Measurements from ENCODE around the gene HTR2C.

Gene HTR2C

GRCh38 chrX:114583646-114584374 lies at the start of gene HTR2C:
Gene HTR2C, plus strand, starts transcription at chrX:114584086. Its CDS starts 142,851 bp downstream, at chrX:114726937.
- Histone ChIP-seq H3K4me1 (ENCODE audit: insufficient read depth, poor library complexity, severe bottlenecking) (no peaks in the 10 kb centered on the region), H3K27ac (ENCODE audit: poor library complexity, severe bottlenecking) (no peak within 1 kb of the TSS), H3K4me3 (ENCODE audit: severe bottlenecking) (no peak within 1 kb of the TSS), H3K9me3 (ENCODE audit: severe bottlenecking) (no peaks in the 10 kb centered on the region), H3K27me3 (ENCODE audit: insufficient read depth, poor library complexity, severe bottlenecking) (peaks cover 50% of the 10 kb centered on the region), H3K36me3 (ENCODE audit: low read depth) (no peaks in the 10 kb centered on the region)
- DNase-seq (ENCODE audit: low spot score) = no peak
- ATAC-seq (ENCODE audit: low read depth) = no peak
- no peak for TF ChIP-seq CTCF (IDR thresholded peaks at IDR 0.05; ENCODE audit: poor library complexity, severe bottlenecking)

- Histone ChIP-seq H3K36me3 (ENCODE audit: low read depth) (no peaks in the 10 kb centered on the region), H3K4me3 (ENCODE audit: severe bottlenecking) (no peak overlapping the region), H3K9me3 (ENCODE audit: severe bottlenecking) (no peaks in the 10 kb centered on the region), H3K27me3 (ENCODE audit: insufficient read depth, poor library complexity, severe bottlenecking) (peaks cover 50% of the 10 kb centered on the region), H3K4me1 (ENCODE audit: insufficient read depth, poor library complexity, severe bottlenecking) (no peaks in the 10 kb centered on the region), H3K27ac (ENCODE audit: poor library complexity, severe bottlenecking) (no peak overlapping the region)
- no peak for DNase-seq (ENCODE audit: low spot score)
- no peak for TF ChIP-seq CTCF (IDR thresholded peaks at IDR 0.05; ENCODE audit: poor library complexity, severe bottlenecking)
- ATAC-seq (ENCODE audit: low read depth) = no peak
Measured at GRCh38 chrX:114580336-114580735, 3.5 kb upstream of the HTR2C start.

- no peak for DNase-seq (ENCODE audit: low spot score)
- no peak for ATAC-seq (ENCODE audit: low read depth)
Measured at GRCh38 chrX:114581528-114582263, 2.2 kb upstream of the HTR2C start.

GRCh38 chrX:114582264-114582632 lies 1.6 kb upstream of the HTR2C start:
- Histone ChIP-seq H3K36me3 (ENCODE audit: low read depth) (no peaks in the 10 kb centered on the region), H3K4me3 (ENCODE audit: severe bottlenecking) (no peak overlapping the region), H3K9me3 (ENCODE audit: severe bottlenecking) (no peaks in the 10 kb centered on the region), H3K27me3 (ENCODE audit: insufficient read depth, poor library complexity, severe bottlenecking) (peaks cover 50% of the 10 kb centered on the region), H3K27ac (ENCODE audit: poor library complexity, severe bottlenecking) (no peak overlapping the region), H3K4me1 (ENCODE audit: insufficient read depth, poor library complexity, severe bottlenecking) (no peaks in the 10 kb centered on the region)
- ATAC-seq (ENCODE audit: low read depth) = no peak
- no peak for DNase-seq (ENCODE audit: low spot score)
- TF ChIP-seq CTCF (IDR thresholded peaks at IDR 0.05; ENCODE audit: poor library complexity, severe bottlenecking) = no peak

More at GRCh38 chrX:114581528-114582263, 2.2 kb upstream of the HTR2C start:
- Histone ChIP-seq H3K4me1 (ENCODE audit: insufficient read depth, poor library complexity, severe bottlenecking) (no peaks in the 10 kb centered on the region), H3K27ac (ENCODE audit: poor library complexity, severe bottlenecking) (no peak overlapping the region), H3K36me3 (ENCODE audit: low read depth) (no peaks in the 10 kb centered on the region), H3K4me3 (ENCODE audit: severe bottlenecking) (no peak overlapping the region), H3K27me3 (ENCODE audit: insufficient read depth, poor library complexity, severe bottlenecking) (peaks cover 50% of the 10 kb centered on the region), H3K9me3 (ENCODE audit: severe bottlenecking) (no peaks in the 10 kb centered on the region)
- TF ChIP-seq CTCF (IDR thresholded peaks at IDR 0.05; ENCODE audit: poor library complexity, severe bottlenecking) = no peak

Measured in RWPE2 (cell line).